ENCODE data around the gene MYO3B.

The MYO3B gene

GRCh38 chr2:170240629-170241028 is 62.7 kb downstream of the MYO3B start:
- Histone ChIP-seq H3K4me1 (ENCODE audit: control insufficient read depth, insufficient read depth, low read length) (no peaks in the 10 kb centered on the region), H3K9me3 (ENCODE audit: control insufficient read depth, insufficient read depth, low read depth, low read length) (no peaks in the 10 kb centered on the region), H3K4me3 (ENCODE audit: low read depth, low read length) (no peak overlapping the region), H3K36me3 (ENCODE audit: control insufficient read depth in 2 of 2, insufficient read depth in 1 of 2, low read length in 2 of 2) (no peaks in the 10 kb centered on the region), H3K27ac (ENCODE audit: extremely low read depth, low read depth, low read length) (no peak overlapping the region)
- no peak for TF ChIP-seq WT1 (tag by site-specific recombination; IDR thresholded peaks at IDR 0.05)
- TF ChIP-seq GFI1B (tag by site-specific recombination; IDR thresholded peaks at IDR 0.05) = no peak
- TF ChIP-seq ZNF621 (tag by site-specific recombination; IDR thresholded peaks at IDR 0.05) = no peak
- TF ChIP-seq ZNF792 (tag by site-specific recombination; IDR thresholded peaks at IDR 0.05) = no peak
- no peak for TF ChIP-seq ZNF426 (tag by site-specific recombination; IDR thresholded peaks at IDR 0.05)
- CTCF ChIA-PET = interaction anchor here (0.5 to 1.8 kb wide), 3 partner anchors 121 to 573 kb away, joined by 3 to 9 read pairs (median 6); no protein-coding TSS in a partner anchor
- POLR2A ChIA-PET = interaction anchor here (0.6 kb wide), 1 partner anchor 576 kb away, joined by 8 read pairs; the partner anchor contains the start of gene GAD1

GRCh38 chr2:170241756-170242155 is 63.8 kb downstream of the MYO3B start:
- POLR2A ChIA-PET = no interaction called here
- Histone ChIP-seq H3K27ac (ENCODE audit: extremely low read depth, low read depth, low read length) (no peak overlapping the region), H3K4me3 (ENCODE audit: low read depth, low read length) (no peak overlapping the region), H3K9me3 (ENCODE audit: control insufficient read depth, insufficient read depth, low read depth, low read length) (no peaks in the 10 kb centered on the region), H3K4me1 (ENCODE audit: control insufficient read depth, insufficient read depth, low read length) (no peaks in the 10 kb centered on the region), H3K36me3 (ENCODE audit: control insufficient read depth in 2 of 2, insufficient read depth in 1 of 2, low read length in 2 of 2) (no peaks in the 10 kb centered on the region)
- TF ChIP-seq HOXC10 (CRISPR knock-in tag; IDR thresholded peaks at IDR 0.05) (no peak), YY1 (tag by site-specific recombination; IDR thresholded peaks at IDR 0.05) (no peak), ZNF324 (tag by site-specific recombination; IDR thresholded peaks at IDR 0.05) (no peak), ZNF449 (tag by site-specific recombination; IDR thresholded peaks at IDR 0.05) (no peak), SP3 (tag by site-specific recombination; IDR thresholded peaks at IDR 0.05) (no peak), PRDM10 (tag by site-specific recombination; IDR thresholded peaks at IDR 0.05) (no peak), TRIM28 (IDR thresholded peaks at IDR 0.05; ENCODE audit: borderline replicate concordance, low read length) (no peak), ZNF596 (tag by site-specific recombination; IDR thresholded peaks at IDR 0.05) (no peak), ZNF169 (tag by site-specific recombination; IDR thresholded peaks at IDR 0.05) (no peak), ZNF777 (tag by site-specific recombination; IDR thresholded peaks at IDR 0.05; ENCODE audit: borderline replicate concordance) (no peak), ZXDB (tag by site-specific recombination; IDR thresholded peaks at IDR 0.05) (no peak)
- CTCF ChIA-PET = interaction anchor here (0.7 kb wide), 1 partner anchor 101 kb away, joined by 3 read pairs; no protein-coding TSS in a partner anchor

GRCh38 chr2:170243118-170243837 is 65.3 kb downstream of the MYO3B start:
- ChIA-PET CTCF (interaction anchor here (0.6 to 1.5 kb wide), 5 partner anchors 10 to 684 kb away, joined by 3 to 5 read pairs (median 3); no protein-coding TSS in a partner anchor), POLR2A (no interaction called here)
- Histone ChIP-seq H3K27ac (ENCODE audit: extremely low read depth, low read depth, low read length) (no peak overlapping the region), H3K36me3 (ENCODE audit: control insufficient read depth in 2 of 2, insufficient read depth in 1 of 2, low read length in 2 of 2) (no peaks in the 10 kb centered on the region), H3K9me3 (ENCODE audit: control insufficient read depth, insufficient read depth, low read depth, low read length) (no peaks in the 10 kb centered on the region), H3K4me1 (ENCODE audit: control insufficient read depth, insufficient read depth, low read length) (no peaks in the 10 kb centered on the region), H3K4me3 (ENCODE audit: low read depth, low read length) (no peak overlapping the region)
- TF ChIP-seq ZNF548 (tag by site-specific recombination; IDR thresholded peaks at IDR 0.05) (no peak), ZNF362 (tag by site-specific recombination; IDR thresholded peaks at IDR 0.05) (no peak)

Measured in HEK293 (cell line).